HCT116 (cell line): ENCODE results near the gene RTN4RL1. TPM values are rescaled to one million over a fixed set of nuclear protein-coding genes. Genes with fewer than 3 reads are reported as not detected.

Experiments
- ATAC-seq: fragments of 200-7000 bp; cut with Tn5 transposase; 2 replicates; pipeline ENCODE4 v1.9.1; 2020; ENCODE audit warnings: mild to moderate bottlenecking, moderate library complexity
- BruUV-seq: library from RNA; stranded (reverse); fragments of 400-500 nt; replicated peaks from 2 replicates; lab custom pipeline; 2021; lab: Mats Ljungman, UMichigan
- CTCF ChIA-PET: fragments of 300-600 bp; sonication (Branson Sonifier 250); formaldehyde crosslinking; loops from one replicate; lab custom pipeline; 2021; ENCODE audit warnings: antibody characterized with exemption; lab: Charles Lee
- POLR2A ChIA-PET: fragments of 300-600, 350-600 bp; sonication (Branson Sonifier 250); formaldehyde crosslinking; loops from one replicate; lab custom pipeline; 2021; ENCODE audit warnings: antibody characterized with exemption; lab: Charles Lee
- RAD21 ChIA-PET, 2 experiments: fragments of 300-600 bp; sonication (Branson Sonifier 250); formaldehyde crosslinking; loops; one replicate each; lab custom pipeline; 2023; ENCODE audit warnings: low total read pairs in 2 of 2; ENCODE audit not compliant: uncharacterized antibody in 2 of 2, unreplicated experiment in 2 of 2, low non-redundant PET in 1 of 2; lab: Charles Lee
- DNase-seq: peaks from one replicate; pipeline ENCODE4 v3.0.0-alpha.2; 2010; ENCODE audit warnings: low read depth, low spot score
- H2AFZ ChIP-seq: fragments of 200-600 bp; shearing (Covaris generic), sonication (generic); 2 replicates; pipeline ENCODE4 v1.6.1; 2017; ENCODE audit warnings: low read depth, mixed run types, mixed read lengths, antibody characterized with exemption, low read length; ENCODE audit not compliant: poor library complexity, severe bottlenecking
- H3K27ac ChIP-seq: 2 replicates; pipeline ENCODE4 v1.5.1; 2012; ENCODE audit warnings: low read depth, low read length
- H3K27me3 ChIP-seq: fragments of 200-600 bp; sonication (generic); 2 replicates; pipeline ENCODE4 v1.6.1; 2016; ENCODE audit warnings: mixed run types, low read length, mixed read lengths; ENCODE audit not compliant: insufficient read depth
- H3K36me3 ChIP-seq, 2 experiments: fragments of 200-500 bp in 1 of 2; fragments of 200-600 bp in 1 of 2; sonication (Bioruptor generic) in 1 of 2; sonication (generic) in 1 of 2; 2 replicates each; pipeline versions ENCODE4 v1.5.1 to v1.6.1; 2014 to 2016; ENCODE audit warnings: low read length in 2 of 2, inconsistent platforms in 1 of 2, mixed read lengths in 1 of 2, mixed run types in 1 of 2; ENCODE audit not compliant: insufficient read depth in 2 of 2, control insufficient read depth in 1 of 2
- H3K4me1 ChIP-seq, 2 experiments: fragments of 200-600 bp in 1 of 2; sonication (generic) in 1 of 2; 2 replicates each; pipeline versions ENCODE4 v1.5.1 to v1.6.1; 2012 to 2017; ENCODE audit warnings: low read length in 2 of 2, inconsistent platforms in 1 of 2, mild to moderate bottlenecking in 1 of 2, mixed read lengths in 1 of 2, mixed run types in 1 of 2, moderate library complexity in 1 of 2; ENCODE audit not compliant: insufficient read depth in 2 of 2, control insufficient read depth in 1 of 2
- H3K4me2 ChIP-seq: fragments of 200-600 bp; sonication (generic); 2 replicates; pipeline ENCODE4 v1.6.1; 2017; ENCODE audit warnings: mixed run types, low read length, mixed read lengths
- H3K4me3 ChIP-seq, 2 experiments: fragments of 200-600 bp in 1 of 2; sonication (generic) in 1 of 2; replicated peaks in 1 of 2; 2 replicates each; pipeline ENCODE4 v1.5.1; 2011 to 2016; ENCODE audit warnings: low read length in 2 of 2, control low read depth in 1 of 2, low read depth in 1 of 2, mild to moderate bottlenecking in 1 of 2, mixed read lengths in 1 of 2, mixed run types in 1 of 2
- H3K79me2 ChIP-seq: fragments of 200-600 bp; sonication (generic); 2 replicates; pipeline ENCODE4 v1.6.1; 2017; ENCODE audit warnings: mild to moderate bottlenecking, mixed run types, low read length, moderate library complexity, mixed read lengths; ENCODE audit not compliant: insufficient read depth
- H3K9ac ChIP-seq: fragments of 200-600 bp; sonication (generic); 2 replicates; pipeline ENCODE4 v1.6.1; 2016; ENCODE audit warnings: low read length, mixed read lengths
- H3K9me2 ChIP-seq: fragments of 200-600 bp; sonication (generic), shearing (Covaris generic); 2 replicates; pipeline ENCODE4 v1.6.1; 2017; ENCODE audit warnings: mixed run types, mild to moderate bottlenecking, moderate library complexity; ENCODE audit not compliant: insufficient read depth
- H3K9me3 ChIP-seq, 2 experiments: fragments of 200-500 bp in 1 of 2; fragments of 200-600 bp in 1 of 2; sonication (Bioruptor generic) in 1 of 2; sonication (generic) in 1 of 2; 2 replicates each; pipeline ENCODE4 v1.6.1; 2014 to 2017; ENCODE audit warnings: low read length in 2 of 2, mixed read lengths in 2 of 2, inconsistent platforms in 1 of 2, low read depth in 1 of 2, mild to moderate bottlenecking in 1 of 2, mixed run types in 1 of 2, moderate library complexity in 1 of 2; ENCODE audit not compliant: control insufficient read depth in 1 of 2, insufficient read depth in 1 of 2
- H4K20me1 ChIP-seq: fragments of 200-600 bp; sonication (generic), shearing (Covaris generic); 2 replicates; pipeline ENCODE4 v1.6.1; 2017; ENCODE audit warnings: mixed run types, mild to moderate bottlenecking, moderate library complexity; ENCODE audit not compliant: insufficient read depth
- ATF3 ChIP-seq: IDR thresholded peaks from 2 replicates; pipeline ENCODE4 v1.6.1; 2012
- CBX3 ChIP-seq: IDR thresholded peaks from 2 replicates; pipeline ENCODE4 v1.6.1; 2012; ENCODE audit warnings: low read depth
- CEBPB ChIP-seq: IDR thresholded peaks from 2 replicates; pipeline ENCODE4 v1.6.1; 2012; ENCODE audit warnings: low read depth
- CTCF ChIP-seq, 3 experiments: fragments of 200-600 bp in 1 of 3; sonication (generic) in 1 of 3; IDR thresholded peaks in 2 of 3; conservative IDR thresholded peaks in 1 of 3; 2 replicates each; pipeline ENCODE4 v1.5.1; 2012 to 2017; ENCODE audit warnings: low read depth in 2 of 3, low read length in 2 of 3, antibody characterized with exemption in 1 of 3, borderline replicate concordance in 1 of 3, control low read depth in 1 of 3, mild to moderate bottlenecking in 1 of 3, mixed read lengths in 1 of 3, mixed run types in 1 of 3, moderate library complexity in 1 of 3; ENCODE audit not compliant: insufficient read depth in 1 of 3
- EGR1 ChIP-seq: IDR thresholded peaks from 2 replicates; pipeline ENCODE4 v1.6.1; 2012; ENCODE audit warnings: low read depth
- ELF1 ChIP-seq: IDR thresholded peaks from 2 replicates; pipeline ENCODE4 v1.6.1; 2012; ENCODE audit warnings: low read depth, borderline replicate concordance
- EZH2 ChIP-seq: fragments of 200-600 bp; sonication (generic); IDR thresholded peaks from 2 replicates; pipeline ENCODE4 v1.6.1; 2017; ENCODE audit warnings: antibody characterized with exemption, mixed run types
- FOSL1 ChIP-seq: IDR thresholded peaks from 2 replicates; pipeline ENCODE4 v1.6.1; 2012; ENCODE audit warnings: low read depth
- JUND ChIP-seq: IDR thresholded peaks from 2 replicates; pipeline ENCODE4 v1.6.1; 2012
- MAX ChIP-seq: IDR thresholded peaks from 2 replicates; pipeline ENCODE4 v1.6.1; 2012
- POLR2A ChIP-seq: IDR thresholded peaks from 2 replicates; pipeline ENCODE4 v1.7.0; 2011; ENCODE audit warnings: borderline replicate concordance; ENCODE audit not compliant: insufficient read depth, insufficient read length; ENCODE audit errors: extremely low read depth
- POLR2AphosphoS5 ChIP-seq: IDR thresholded peaks from 2 replicates; pipeline ENCODE4 v1.6.1; 2011; ENCODE audit warnings: mild to moderate bottlenecking, low read depth, low read length, moderate library complexity
- RAD21 ChIP-seq: IDR thresholded peaks from 2 replicates; pipeline ENCODE4 v1.6.1; 2012; ENCODE audit warnings: low read depth, mild to moderate bottlenecking
- SP1 ChIP-seq: IDR thresholded peaks from 2 replicates; pipeline ENCODE4 v1.6.1; 2012; ENCODE audit warnings: low read depth
- SRF ChIP-seq: IDR thresholded peaks from 2 replicates; pipeline ENCODE4 v1.6.1; 2012; ENCODE audit warnings: low read depth
- YY1 ChIP-seq: IDR thresholded peaks from 2 replicates; pipeline ENCODE4 v1.6.1; 2011; ENCODE audit warnings: low read length, low read depth, moderate library complexity, mild to moderate bottlenecking; ENCODE audit not compliant: insufficient replicate concordance; ENCODE audit errors: extremely low read depth
- ZFX ChIP-seq: fragments of 450-650 bp; IDR thresholded peaks from 2 replicates; pipeline ENCODE4 v1.6.1; 2017
- intact Hi-C: fragments of 100-400 bp; cut with micrococcal nuclease; formaldehyde crosslinking; loops from 2 replicates; pipeline ENCODE4 v1.10.0; 2022
- total RNA-seq: library from RNA; stranded (reverse); gene quantifications from one replicate; pipeline ENCODE4 v1.2.1, GENCODE V29; 2021; ENCODE audit not compliant: unreplicated experiment

Gene RTN4RL1
- total RNA-seq, 1 experiment from 2014 or later = 3.7 TPM

GRCh38 chr17:1913702-1914101, 111.4 kb downstream of the RTN4RL1 start:
- CTCF ChIA-PET = no interaction called here
- no peak for TF ChIP-seq POLR2A
- no peak for TF ChIP-seq FOSL1
- TF ChIP-seq EZH2 = no peak
- no peak for TF ChIP-seq SRF
- TF ChIP-seq CEBPB = no peak
- no peak for TF ChIP-seq ZFX
- no peak for TF ChIP-seq ATF3
- TF ChIP-seq JUND = no peak
- TF ChIP-seq YY1 = no peak
- no peak for TF ChIP-seq ELF1
- no peak for TF ChIP-seq RAD21
- TF ChIP-seq EGR1 = no peak
- no peak overlapping the region for H3K4me3 ChIP-seq
- no peak overlapping the region for H2AFZ ChIP-seq
- H3K79me2 ChIP-seq = no peaks in the 10 kb centered on the region
- H3K9ac ChIP-seq = no peak overlapping the region
- POLR2A ChIA-PET = no interaction called here
- no peaks in the 10 kb centered on the region for H3K36me3 ChIP-seq
- no peaks in the 10 kb centered on the region; a peak in 1 of 4 replicates for H3K4me1 ChIP-seq
- no peak for ATAC-seq
- intact Hi-C loops = no loop called here
- RAD21 ChIA-PET = no interaction called here
- H3K27me3 ChIP-seq = peaks cover 21% of the 10 kb centered on the region; the same call in 1 of the 2 replicates
- no peaks in the 10 kb centered on the region for H3K9me2 ChIP-seq
- no peak overlapping the region for H3K27ac ChIP-seq
- H3K4me2 ChIP-seq = no peak overlapping the region
- no TSS peak for BruUV-seq
- no peak for DNase-seq
- no peaks in the 10 kb centered on the region for H4K20me1 ChIP-seq
- H3K9me3 ChIP-seq = no peaks in the 10 kb centered on the region

GRCh38 chr17:1912146-1912545, 113.0 kb downstream of the RTN4RL1 start:
- RAD21 ChIA-PET = no interaction called here
- Histone ChIP-seq H3K4me2 (no peak overlapping the region), H4K20me1 (no peaks in the 10 kb centered on the region), H3K9ac (no peak overlapping the region), H3K27me3 (peaks cover 27% of the 10 kb centered on the region), H3K4me1 (no peaks in the 10 kb centered on the region; a peak in 1 of 4 replicates), H2AFZ (no peak overlapping the region), H3K36me3 (no peaks in the 10 kb centered on the region), H3K9me3 (no peaks in the 10 kb centered on the region), H3K79me2 (no peaks in the 10 kb centered on the region), H3K4me3 (no peak overlapping the region), H3K27ac (no peak overlapping the region), H3K9me2 (no peaks in the 10 kb centered on the region)
- CTCF ChIA-PET = no interaction called here
- BruUV-seq = no TSS peak
- DNase-seq (no peak), ATAC-seq (no peak)
- POLR2A ChIA-PET = no interaction called here
- intact Hi-C loops = no loop called here
- TF ChIP-seq JUND (no peak), EGR1 (no peak), ATF3 (no peak), SP1 (no peak), CBX3 (no peak), RAD21 (no peak), POLR2AphosphoS5 (no peak), ZFX (no peak), MAX (no peak), CTCF (IDR thresholded peaks at IDR 0.05 in 2 of 3, conservative IDR thresholded peaks at IDR 0.05 in 1 of 3; ENCODE audit: borderline replicate concordance in 1 of 3, insufficient read depth in 1 of 3, low read depth in 2 of 3, low read length in 2 of 3) (no peak), ELF1 (no peak), EZH2 (no peak)
